ENCODE results near the gene EIF1AD.
A peak's percentile ranks its signal among the peaks of the same experiment; 100 is the strongest.

Gene EIF1AD

DNA sequence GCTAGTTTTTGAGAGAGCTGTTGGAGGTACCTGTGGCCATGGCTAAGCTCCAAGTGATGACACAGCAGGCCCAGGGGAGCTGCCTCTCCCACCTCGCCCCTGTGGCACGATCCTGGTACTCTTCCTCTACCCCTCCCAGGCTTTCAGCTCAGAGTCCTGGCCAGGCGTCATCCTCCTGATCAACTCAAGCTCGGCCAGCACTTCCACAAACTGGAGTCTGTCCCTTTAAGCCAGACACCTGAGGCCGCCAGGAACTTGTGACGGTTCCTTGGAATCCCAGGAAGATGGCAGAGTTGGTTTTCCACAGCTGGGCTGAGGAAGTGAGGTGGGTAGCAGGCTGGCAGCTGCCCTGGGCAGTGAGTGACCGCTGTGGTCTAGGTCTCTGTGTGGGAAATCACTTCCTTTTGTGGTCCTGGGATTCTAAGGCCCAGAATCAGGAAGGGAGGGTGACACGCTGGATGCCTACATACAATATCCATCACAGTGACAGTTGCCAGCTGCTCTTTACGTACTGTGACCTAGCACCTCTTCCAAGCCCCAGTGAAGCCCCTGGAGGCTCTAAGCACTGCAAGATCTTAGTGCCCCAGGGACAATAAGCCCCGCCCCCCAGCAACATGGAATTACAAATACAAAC, 6.6 kb upstream of the EIF1AD start:
- H4K91ac ChIP-seq (ENCODE audit: low read length): no peak overlapping the region
- H2AK5ac ChIP-seq (ENCODE audit: low read length, severe bottlenecking): no peak overlapping the region
- H2BK12ac ChIP-seq (ENCODE audit: low read length in 2 of 2): peak overlapping the region in 1 of 2 experiments; percentile 21
- H3K36me3 ChIP-seq (ENCODE audit: control insufficient read depth in 1 of 2, insufficient read depth in 2 of 2, low read depth in 1 of 2, low read length in 2 of 2): peaks cover 22 to 25% of the 10 kb centered on the region in 2 experiments
- peaks cover 4 to 20% of the 10 kb centered on the region in 2 experiments for H3K27me3 ChIP-seq (ENCODE audit: control insufficient read depth in 1 of 2, insufficient read depth in 1 of 2, low read length in 2 of 2)
- WGBS: 67% methylated on average over 8 of the region's 10 CpGs
- no peak overlapping the region for H2BK5ac ChIP-seq (ENCODE audit: low read depth, low read length, poor library complexity, severe bottlenecking)
- no peak overlapping the region for H3K4ac ChIP-seq (ENCODE audit: low read depth in 1 of 2, low read length in 2 of 2)
- peaks cover 17% of the 10 kb centered on the region for H3K4me1 ChIP-seq (ENCODE audit: control insufficient read depth, insufficient read depth, low read depth, low read length)
- H4K8ac ChIP-seq (ENCODE audit: low read length): peak overlapping the region; percentile 45
- no peak overlapping the region for H3K23ac ChIP-seq (ENCODE audit: low read length in 2 of 2)
- no peak overlapping the region for H2BK15ac ChIP-seq (ENCODE audit: low read depth, poor library complexity, severe bottlenecking)
- H3K18ac ChIP-seq (ENCODE audit: low read depth in 1 of 2, low read length in 2 of 2): no peak overlapping the region
- H3K4me3 ChIP-seq (ENCODE audit: insufficient read depth in 1 of 2, low read depth in 1 of 2, low read length in 2 of 2): no peak overlapping the region
- no peak overlapping the region for H3K9ac ChIP-seq (ENCODE audit: low read length)
- H2AFZ ChIP-seq (ENCODE audit: low read depth, low read length): peak overlapping the region; percentile 54
- H2BK120ac ChIP-seq (ENCODE audit: low read depth, low read length): no peak overlapping the region
- peaks cover 7% of the 10 kb centered on the region for H3K79me1 ChIP-seq (replicated peaks; ENCODE audit: low read length, poor library complexity, severe bottlenecking)
- H3K27ac ChIP-seq (ENCODE audit: low read length, poor library complexity, severe bottlenecking): no peak overlapping the region
- no peak overlapping the region for H3K4me2 ChIP-seq (ENCODE audit: low read length, poor library complexity, severe bottlenecking)
- DNase-seq: no peak
- H3K14ac ChIP-seq (ENCODE audit: low read length in 2 of 2): no peak overlapping the region
- H3K9me3 ChIP-seq (ENCODE audit: control insufficient read depth, low read length): no peaks in the 10 kb centered on the region

- WGBS: 69% methylated on average over 2 of the region's 2 CpGs
- H2BK15ac ChIP-seq (ENCODE audit: low read depth, poor library complexity, severe bottlenecking): no peak overlapping the region
- no peak overlapping the region for H3K23ac ChIP-seq (ENCODE audit: low read length in 2 of 2)
- H3K79me1 ChIP-seq (replicated peaks; ENCODE audit: low read length, poor library complexity, severe bottlenecking): peaks cover 7% of the 10 kb centered on the region
- H3K4me3 ChIP-seq (ENCODE audit: insufficient read depth in 1 of 2, low read depth in 1 of 2, low read length in 2 of 2): no peak overlapping the region
- H3K27ac ChIP-seq (ENCODE audit: low read length, poor library complexity, severe bottlenecking): no peak overlapping the region
- no peak overlapping the region for H2AFZ ChIP-seq (ENCODE audit: low read depth, low read length)
- H3K27me3 ChIP-seq (ENCODE audit: control insufficient read depth in 1 of 2, insufficient read depth in 1 of 2, low read length in 2 of 2): peaks cover 4 to 18% of the 10 kb centered on the region in 2 experiments
- no peak overlapping the region for H3K4me2 ChIP-seq (ENCODE audit: low read length, poor library complexity, severe bottlenecking)
- peaks cover 22 to 26% of the 10 kb centered on the region in 2 experiments for H3K36me3 ChIP-seq (ENCODE audit: control insufficient read depth in 1 of 2, insufficient read depth in 2 of 2, low read depth in 1 of 2, low read length in 2 of 2)
- no peak overlapping the region for H3K18ac ChIP-seq (ENCODE audit: low read depth in 1 of 2, low read length in 2 of 2)
- H2BK12ac ChIP-seq (ENCODE audit: low read length in 2 of 2): no peak overlapping the region
- H2AK5ac ChIP-seq (ENCODE audit: low read length, severe bottlenecking): no peak overlapping the region
- H4K91ac ChIP-seq (ENCODE audit: low read length): no peak overlapping the region
- DNase-seq: no peak
- peaks cover 21% of the 10 kb centered on the region for H3K4me1 ChIP-seq (ENCODE audit: control insufficient read depth, insufficient read depth, low read depth, low read length)
- no peaks in the 10 kb centered on the region for H3K9me3 ChIP-seq (ENCODE audit: control insufficient read depth, low read length)
- H2BK120ac ChIP-seq (ENCODE audit: low read depth, low read length): no peak overlapping the region
- H4K8ac ChIP-seq (ENCODE audit: low read length): no peak overlapping the region
- no peak overlapping the region for H2BK5ac ChIP-seq (ENCODE audit: low read depth, low read length, poor library complexity, severe bottlenecking)
- H3K9ac ChIP-seq (ENCODE audit: low read length): no peak overlapping the region
- H3K14ac ChIP-seq (ENCODE audit: low read length in 2 of 2): no peak overlapping the region
- H3K4ac ChIP-seq (ENCODE audit: low read depth in 1 of 2, low read length in 2 of 2): no peak overlapping the region
Measured at GRCh38 chr11:66008095-66008467, 6.1 kb upstream of the EIF1AD start.

DNA sequence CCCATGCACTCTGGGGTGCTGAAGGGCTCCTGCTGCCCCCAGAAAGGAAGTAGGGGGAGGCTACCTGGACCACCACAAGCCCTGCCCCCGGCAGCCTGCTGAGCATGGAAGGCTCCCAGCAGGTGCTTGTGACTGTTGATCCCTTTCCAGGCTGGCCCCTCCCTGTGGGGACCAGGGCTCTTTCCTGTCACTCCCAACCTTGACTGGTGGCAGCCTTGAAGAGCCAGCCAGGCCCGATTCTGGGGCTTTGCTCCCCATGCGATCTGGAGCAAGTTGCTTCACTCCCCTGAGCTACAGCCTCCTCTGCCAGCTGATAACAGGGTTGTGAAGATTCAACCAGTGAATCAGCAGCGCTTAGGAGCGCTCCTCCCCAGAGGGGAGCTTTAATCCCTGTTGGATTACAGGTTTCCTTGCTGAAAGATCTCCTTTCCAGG, 5.3 kb upstream of the EIF1AD start:
- Histone ChIP-seq H2AFZ (ENCODE audit: low read depth, low read length) (no peak overlapping the region), H3K27me3 (ENCODE audit: control insufficient read depth in 1 of 2, insufficient read depth in 1 of 2, low read length in 2 of 2) (peaks cover 4 to 10% of the 10 kb centered on the region in 2 experiments), H3K9ac (ENCODE audit: low read length) (no peak overlapping the region), H3K14ac (ENCODE audit: low read length in 2 of 2) (no peak overlapping the region), H3K4me2 (ENCODE audit: low read length, poor library complexity, severe bottlenecking) (no peak overlapping the region), H4K8ac (ENCODE audit: low read length) (no peak overlapping the region), H2AK5ac (ENCODE audit: low read length, severe bottlenecking) (no peak overlapping the region), H3K4me3 (ENCODE audit: insufficient read depth in 1 of 2, low read depth in 1 of 2, low read length in 2 of 2) (no peak overlapping the region), H2BK5ac (ENCODE audit: low read depth, low read length, poor library complexity, severe bottlenecking) (no peak overlapping the region), H3K79me1 (replicated peaks; ENCODE audit: low read length, poor library complexity, severe bottlenecking) (peaks cover 8% of the 10 kb centered on the region), H3K4me1 (ENCODE audit: control insufficient read depth, insufficient read depth, low read depth, low read length) (peaks cover 18% of the 10 kb centered on the region), H2BK120ac (ENCODE audit: low read depth, low read length) (no peak overlapping the region), H2BK15ac (ENCODE audit: low read depth, poor library complexity, severe bottlenecking) (no peak overlapping the region), H3K4ac (ENCODE audit: low read depth in 1 of 2, low read length in 2 of 2) (no peak overlapping the region), H4K91ac (ENCODE audit: low read length) (no peak overlapping the region), H3K36me3 (ENCODE audit: control insufficient read depth in 1 of 2, insufficient read depth in 2 of 2, low read depth in 1 of 2, low read length in 2 of 2) (peaks cover 22 to 26% of the 10 kb centered on the region in 2 experiments), H3K9me3 (ENCODE audit: control insufficient read depth, low read length) (no peaks in the 10 kb centered on the region), H2BK12ac (ENCODE audit: low read length in 2 of 2) (no peak overlapping the region), H3K23ac (ENCODE audit: low read length in 2 of 2) (no peak overlapping the region), H3K27ac (ENCODE audit: low read length, poor library complexity, severe bottlenecking) (no peak overlapping the region), H3K18ac (ENCODE audit: low read depth in 1 of 2, low read length in 2 of 2) (no peak overlapping the region)
- WGBS: 62% methylated on average over 5 of the region's 5 CpGs
- DNase-seq: no peak

DNA sequence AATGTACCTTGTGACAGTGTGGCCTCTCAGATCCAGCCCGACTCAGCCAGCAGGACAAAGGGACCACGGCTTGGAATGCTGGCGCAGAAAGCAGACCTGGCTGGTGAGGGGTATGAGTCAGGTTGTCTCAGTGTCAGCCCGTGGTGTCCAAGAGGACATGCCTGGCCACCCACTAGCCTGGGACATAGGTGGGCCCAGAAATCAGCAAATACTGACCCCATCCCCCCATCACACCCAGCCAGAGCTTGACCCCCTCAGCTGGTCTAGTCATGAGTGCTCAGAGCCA, 4.9 kb upstream of the EIF1AD start:
- peaks cover 14% of the 10 kb centered on the region for H3K4me1 ChIP-seq (ENCODE audit: control insufficient read depth, insufficient read depth, low read depth, low read length)
- no peak overlapping the region for H3K4me3 ChIP-seq (ENCODE audit: insufficient read depth in 1 of 2, low read depth in 1 of 2, low read length in 2 of 2)
- no peak overlapping the region for H3K14ac ChIP-seq (ENCODE audit: low read length in 2 of 2)

More for the DNA sequence above, 4.9 kb upstream of the EIF1AD start:
- Histone ChIP-seq H2BK12ac (ENCODE audit: low read length in 2 of 2) (no peak overlapping the region), H2BK120ac (ENCODE audit: low read depth, low read length) (no peak overlapping the region), H3K27me3 (ENCODE audit: control insufficient read depth in 1 of 2, insufficient read depth in 1 of 2, low read length in 2 of 2) (peaks cover 4 to 7% of the 10 kb centered on the region in 2 experiments), H3K18ac (ENCODE audit: low read depth in 1 of 2, low read length in 2 of 2) (no peak overlapping the region), H3K9ac (ENCODE audit: low read length) (no peak overlapping the region), H2BK15ac (ENCODE audit: low read depth, poor library complexity, severe bottlenecking) (no peak overlapping the region), H3K27ac (ENCODE audit: low read length, poor library complexity, severe bottlenecking) (no peak overlapping the region), H3K23ac (ENCODE audit: low read length in 2 of 2) (no peak overlapping the region), H3K36me3 (ENCODE audit: control insufficient read depth in 1 of 2, insufficient read depth in 2 of 2, low read depth in 1 of 2, low read length in 2 of 2) (peaks cover 22 to 26% of the 10 kb centered on the region in 2 experiments), H3K79me1 (replicated peaks; ENCODE audit: low read length, poor library complexity, severe bottlenecking) (peaks cover 8% of the 10 kb centered on the region), H3K4ac (ENCODE audit: low read depth in 1 of 2, low read length in 2 of 2) (no peak overlapping the region), H2BK5ac (ENCODE audit: low read depth, low read length, poor library complexity, severe bottlenecking) (no peak overlapping the region), H2AFZ (ENCODE audit: low read depth, low read length) (no peak overlapping the region), H4K91ac (ENCODE audit: low read length) (no peak overlapping the region), H3K4me2 (ENCODE audit: low read length, poor library complexity, severe bottlenecking) (no peak overlapping the region), H3K9me3 (ENCODE audit: control insufficient read depth, low read length) (no peaks in the 10 kb centered on the region), H4K8ac (ENCODE audit: low read length) (no peak overlapping the region), H2AK5ac (ENCODE audit: low read length, severe bottlenecking) (no peak overlapping the region)
- no peak for DNase-seq
- 100% methylated on average over 4 of the region's 4 CpGs for WGBS

All from mesenchymal stem cell (in vitro differentiated cells and primary cell).